Measurements from ENCODE around the gene MBTPS1. TPM values are rescaled to one million over a fixed set of nuclear protein-coding genes. Genes with fewer than 3 reads are reported as not detected.

MBTPS1 gene
- total and polyA plus RNA-seq, 7 donors: 13.6 to 83.6 (median 69.3) TPM

DNA sequence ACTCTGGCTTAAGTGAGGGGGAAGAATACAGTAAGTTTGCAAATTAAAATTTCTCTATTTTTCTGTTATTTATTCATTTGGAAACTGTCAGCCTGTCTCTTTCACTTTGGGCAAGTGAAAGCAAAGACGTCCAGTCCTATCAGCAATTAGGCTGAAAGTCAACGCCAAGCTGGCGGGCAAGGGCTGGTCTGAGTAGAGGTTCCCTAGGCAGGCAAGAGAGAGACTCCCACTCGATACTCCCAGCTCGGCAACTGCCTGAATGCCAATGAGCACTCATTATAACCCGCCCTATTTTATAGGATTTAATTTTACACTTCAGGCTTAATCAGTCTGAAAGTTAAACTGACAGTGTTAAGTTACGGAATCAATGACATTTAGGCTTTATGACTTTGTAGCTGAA lies 59.8 kb downstream of the MBTPS1 start:
- intact Hi-C loops (cut with DNase I): no loop called here
- peaks cover 13 to 99% (median 65%) of the 10 kb centered on the region in 4 donors for H3K36me3 ChIP-seq
- WGBS, 2 donors: 87 to 93% methylated on average over 7 of the region's 7 CpGs
- TF ChIP-seq POLR2A (IDR thresholded peaks at IDR 0.05): no peak
- TF ChIP-seq EP300 (IDR thresholded peaks at IDR 0.05): no peak
- TF ChIP-seq CTCF (IDR thresholded peaks at IDR 0.05): no peak
- no peak for TF ChIP-seq POLR2AphosphoS5 (IDR thresholded peaks at IDR 0.05)
- no peak overlapping the region for H3K4me3 ChIP-seq
- no peak overlapping the region for H3K27ac ChIP-seq
- H3K27me3 ChIP-seq: no peaks in the 10 kb centered on the region
- H3K4me1 ChIP-seq: peaks cover 0 to 17% (median 15%) of the 10 kb centered on the region in 4 donors
- H3K9me3 ChIP-seq: no peaks in the 10 kb centered on the region
- DNase-seq: peak; percentile 46

GRCh38 chr16:84055801-84056634 lies 60.7 kb downstream of the MBTPS1 start:
- no peaks in the 10 kb centered on the region for H3K9me3 ChIP-seq
- H3K27ac ChIP-seq: peak overlapping the region in 3 of 4 donors; percentile 1 to 65 (median 60)
- intact Hi-C loops (cut with DNase I): no loop called here
- H3K27me3 ChIP-seq: no peaks in the 10 kb centered on the region
- peaks cover 7 to 94% (median 61%) of the 10 kb centered on the region in 4 donors for H3K36me3 ChIP-seq
- H3K4me1 ChIP-seq: peaks cover 0 to 17% (median 15%) of the 10 kb centered on the region in 4 donors
- TF ChIP-seq POLR2AphosphoS5 (IDR thresholded peaks at IDR 0.05) (no peak), CTCF (IDR thresholded peaks at IDR 0.05) (no peak), POLR2A (IDR thresholded peaks at IDR 0.05) (no peak), EP300 (IDR thresholded peaks at IDR 0.05) (no peak)
- DNase-seq: peak; percentile 58
- 94% methylated on average over 19 of the region's 19 CpGs for WGBS, 2 donors
- no peak overlapping the region for H3K4me3 ChIP-seq

GRCh38 chr16:84055366-84055765 lies 61.4 kb downstream of the MBTPS1 start:
- Histone ChIP-seq H3K36me3 (peaks cover 6 to 89% (median 55%) of the 10 kb centered on the region in 4 donors), H3K27me3 (no peaks in the 10 kb centered on the region), H3K4me3 (no peak overlapping the region), H3K9me3 (no peaks in the 10 kb centered on the region), H3K27ac (peak overlapping the region in 3 of 4 donors; percentile 1 to 65 (median 60)), H3K4me1 (peaks cover 0 to 17% (median 15%) of the 10 kb centered on the region in 4 donors)
- intact Hi-C loops (cut with DNase I): no loop called here
- 81 to 84% methylated on average over 5 of the region's 5 CpGs for WGBS, 2 donors
- peak; percentile 77 for DNase-seq
- TF ChIP-seq CTCF (IDR thresholded peaks at IDR 0.05): no peak
- no peak for TF ChIP-seq POLR2A (IDR thresholded peaks at IDR 0.05)

- peaks cover 5 to 89% (median 51%) of the 10 kb centered on the region in 4 donors for H3K36me3 ChIP-seq
- WGBS, 2 donors: 81 to 86% methylated on average over 13 of the region's 13 CpGs
- TF ChIP-seq POLR2A (IDR thresholded peaks at IDR 0.05) (no peak), EP300 (IDR thresholded peaks at IDR 0.05) (no peak), CTCF (IDR thresholded peaks at IDR 0.05) (no peak), POLR2AphosphoS5 (IDR thresholded peaks at IDR 0.05) (no peak)
- intact Hi-C loops (cut with DNase I): no loop called here
- DNase-seq: peak; percentile 55
- no peaks in the 10 kb centered on the region for H3K27me3 ChIP-seq
- H3K27ac ChIP-seq: peak overlapping the region in 3 of 4 donors; percentile 1 to 65 (median 60)
- H3K9me3 ChIP-seq: no peaks in the 10 kb centered on the region
- H3K4me1 ChIP-seq: peaks cover 0 to 17% (median 15%) of the 10 kb centered on the region in 4 donors
- H3K4me3 ChIP-seq: no peak overlapping the region
Observed at GRCh38 chr16:84054916-84055315, 61.8 kb downstream of the MBTPS1 start.
